Measurements from ENCODE around the gene METTL27.

GRCh38 chr7:73865738-73866445 is 23.6 kb upstream of the METTL27 start:
- TF ChIP-seq CTCF (IDR thresholded peaks at IDR 0.05) (peak; percentile 45 to 68 (median 54)), EP300 (IDR thresholded peaks at IDR 0.05) (no peak)
